Epithelial cell of esophagus (primary cell): Measurements from ENCODE around the gene FAM72A.

Experiments
- DNase-seq: peaks from one replicate; pipeline ENCODE4 v3.0.0; 2010; ENCODE audit warnings: low read depth
- H3K4me3 ChIP-seq: 2 replicates; pipeline ENCODE4 v1.5.1; 2011; ENCODE audit warnings: mild to moderate bottlenecking, low read length, control low read depth
- CTCF ChIP-seq: IDR thresholded peaks from 2 replicates; pipeline ENCODE4 v1.5.1; 2011; ENCODE audit warnings: low read depth, mild to moderate bottlenecking, low read length, control low read depth, inconsistent platforms; ENCODE audit not compliant: insufficient read depth; ENCODE audit errors: missing control alignments

FAM72A gene

GRCh38 chr1:206142770-206143169, 59.9 kb downstream of the FAM72A start:
- no peak for DNase-seq
- H3K4me3 ChIP-seq: no peak overlapping the region
- TF ChIP-seq CTCF: no peak

DNA sequence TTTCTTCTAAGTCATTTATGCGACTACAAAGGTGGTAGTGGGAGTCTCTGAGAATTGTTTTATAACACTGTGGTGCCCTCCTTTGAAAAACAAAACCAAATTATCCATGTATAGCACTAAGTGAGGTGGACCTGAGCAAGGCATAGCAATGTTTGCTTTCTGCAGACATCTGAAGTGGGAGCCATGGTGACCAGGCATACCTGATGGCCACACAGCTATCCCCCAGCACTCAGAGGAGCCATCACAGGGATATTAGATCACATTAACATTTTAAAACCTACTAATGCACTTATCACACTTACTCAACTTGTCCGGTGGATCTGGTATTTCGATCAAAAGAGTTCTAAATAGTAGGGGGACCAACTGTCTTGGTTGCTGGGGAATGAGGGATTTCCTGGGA, 60.6 kb downstream of the FAM72A start:
- TF ChIP-seq CTCF: no peak
- H3K4me3 ChIP-seq: no peak overlapping the region
- DNase-seq: no peak

- no peak overlapping the region for H3K4me3 ChIP-seq
- DNase-seq: no peak
- no peak for TF ChIP-seq CTCF
Observed at GRCh38 chr1:206136241-206136640, 66.4 kb downstream of the FAM72A start.
